Glutamatergic neuron (in vitro differentiated cells): ENCODE measurements around the gene DYNLT2B. TPM values are rescaled to one million over a fixed set of nuclear protein-coding genes. Genes with fewer than 3 reads are reported as not detected.

Experiments
- DNase-seq: peaks from one replicate; pipeline ENCODE4 v3.0.0; 2022
- H3K27ac Mint-ChIP-seq: one replicate; pipeline ENCODE4 v1.8.0; 2020; ENCODE audit warnings: mild to moderate bottlenecking, mixed read lengths, inconsistent platforms; ENCODE audit not compliant: unreplicated experiment
- H3K27me3 Mint-ChIP-seq: one replicate; pipeline ENCODE4 v1.8.0; 2020; ENCODE audit warnings: mild to moderate bottlenecking, moderate library complexity, mixed read lengths, inconsistent platforms; ENCODE audit not compliant: unreplicated experiment
- H3K36me3 Mint-ChIP-seq: one replicate; pipeline ENCODE4 v1.8.0; 2020; ENCODE audit warnings: mild to moderate bottlenecking, mixed read lengths, inconsistent platforms; ENCODE audit not compliant: unreplicated experiment
- H3K4me1 Mint-ChIP-seq: one replicate; pipeline ENCODE4 v1.8.0; 2020; ENCODE audit warnings: mild to moderate bottlenecking, low read depth, mixed read lengths, inconsistent platforms; ENCODE audit not compliant: unreplicated experiment
- H3K4me3 Mint-ChIP-seq: one replicate; pipeline ENCODE4 v1.8.0; 2020; ENCODE audit warnings: mild to moderate bottlenecking, mixed read lengths, inconsistent platforms; ENCODE audit not compliant: unreplicated experiment
- H3K9me3 Mint-ChIP-seq: one replicate; pipeline ENCODE4 v1.8.0; 2020; ENCODE audit warnings: mild to moderate bottlenecking, moderate library complexity, mixed read lengths, inconsistent platforms; ENCODE audit not compliant: unreplicated experiment
- CTCF ChIP-seq: fragments of 200-600 bp; sonication (generic); IDR thresholded peaks from one replicate; pipeline ENCODE4 v1.5.0; 2021; ENCODE audit not compliant: partially characterized antibody, unreplicated experiment
- total RNA-seq: library from RNA; stranded (reverse); fragmentation: NEBNext Ultra II Directional; extraction: Animal tissue kit (Norgen Biotek cat#: 25700); gene quantifications from one replicate; pipeline ENCODE4 v1.2.1, GENCODE V29; 2021; ENCODE audit not compliant: unreplicated experiment

Gene DYNLT2B
- total RNA-seq, 1 donor from 2014 or later: 14.8 TPM

- DNase-seq: no peak
- H3K27me3 Mint-ChIP-seq: peaks cover 2% of the 10 kb centered on the region
- H3K27ac Mint-ChIP-seq: no peak overlapping the region
- peaks cover 2% of the 10 kb centered on the region for H3K9me3 Mint-ChIP-seq
- no peaks in the 10 kb centered on the region for H3K4me1 Mint-ChIP-seq
- no peak for TF ChIP-seq CTCF
- H3K4me3 Mint-ChIP-seq: no peak overlapping the region
- no peaks in the 10 kb centered on the region for H3K36me3 Mint-ChIP-seq
Observed at GRCh38 chr3:196298521-196298920, 19.5 kb downstream of the DYNLT2B start.

GRCh38 chr3:196292286-196292923, 25.6 kb downstream of the DYNLT2B start:
- no peak for DNase-seq
- Mint-ChIP-seq H3K27me3 (peaks cover 5% of the 10 kb centered on the region), H3K27ac (no peak overlapping the region), H3K4me3 (no peak overlapping the region), H3K9me3 (peaks cover 3% of the 10 kb centered on the region), H3K4me1 (no peaks in the 10 kb centered on the region), H3K36me3 (no peaks in the 10 kb centered on the region)
- no peak for TF ChIP-seq CTCF

GRCh38 chr3:196288141-196288460, 29.9 kb downstream of the DYNLT2B start:
- H3K27me3 Mint-ChIP-seq: peaks cover 4% of the 10 kb centered on the region
- H3K27ac Mint-ChIP-seq: peak overlapping the region; percentile 90
- H3K4me3 Mint-ChIP-seq: peak overlapping the region; percentile 100
- peaks cover 15% of the 10 kb centered on the region for H3K4me1 Mint-ChIP-seq
- peaks cover 8% of the 10 kb centered on the region for H3K9me3 Mint-ChIP-seq
- H3K36me3 Mint-ChIP-seq: no peaks in the 10 kb centered on the region
- no peak for TF ChIP-seq CTCF
- no peak for DNase-seq

- H3K4me1 Mint-ChIP-seq: peaks cover 15% of the 10 kb centered on the region
- peak; percentile 84 for DNase-seq
- H3K4me3 Mint-ChIP-seq: peak within 1 kb of the TSS; percentile 100
- H3K27ac Mint-ChIP-seq: peak within 1 kb of the TSS; percentile 97
- no peak for TF ChIP-seq CTCF
- peaks cover 4% of the 10 kb centered on the region for H3K27me3 Mint-ChIP-seq
- no peaks in the 10 kb centered on the region for H3K36me3 Mint-ChIP-seq
- H3K9me3 Mint-ChIP-seq: peaks cover 8% of the 10 kb centered on the region
Observed at GRCh38 chr3:196287440-196288140, 30.4 kb downstream of the DYNLT2B start, which contains the start of gene PCYT1A. Gene PCYT1A (minus strand): TSS chr3:196287726. CDS start chr3:196270531, 17,195 bp downstream.

DNA sequence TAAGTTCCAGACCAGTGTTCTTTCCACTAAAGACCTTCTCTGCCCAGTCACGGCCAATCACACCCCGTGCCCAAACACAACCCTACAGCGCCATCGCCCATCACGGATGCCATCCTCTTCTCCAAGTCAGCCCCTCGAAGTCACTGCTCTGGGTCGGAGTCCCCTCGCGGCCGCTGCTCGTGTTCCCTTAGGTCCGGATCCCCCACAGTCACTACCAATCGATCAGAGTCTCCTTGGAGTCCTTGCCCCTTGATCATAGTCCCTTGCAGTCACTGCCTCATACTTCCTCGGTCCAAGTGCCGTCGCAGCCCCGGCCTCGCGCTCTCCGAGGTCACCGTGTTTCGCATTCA, 31.0 kb downstream of the DYNLT2B start:
- TF ChIP-seq CTCF: no peak
- peaks cover 15% of the 10 kb centered on the region for H3K4me1 Mint-ChIP-seq
- no peaks in the 10 kb centered on the region for H3K36me3 Mint-ChIP-seq
- H3K9me3 Mint-ChIP-seq: peaks cover 8% of the 10 kb centered on the region
- H3K27me3 Mint-ChIP-seq: peaks cover 4% of the 10 kb centered on the region
- peak overlapping the region; percentile 97 for H3K27ac Mint-ChIP-seq
- no peak for DNase-seq
- peak overlapping the region; percentile 100 for H3K4me3 Mint-ChIP-seq
